DOHH2 (cell line): Measurements from ENCODE around the gene PDE4A.

ENCODE experiments used
- EZH2phosphoT487 ChIP-seq: fragments of 200-600 bp; sonication (generic); IDR thresholded peaks from 2 replicates; pipeline ENCODE4 v1.6.1; 2017; ENCODE audit warnings: borderline replicate concordance, mild to moderate bottlenecking, antibody characterized with exemption, low read length, moderate library complexity, mixed read lengths
- TF ChIP-seq, protein P1 (sequence below): fragments of 200-600 bp; sonication (generic); IDR thresholded peaks from one replicate; pipeline ENCODE4 v1.5.1; 2014; ENCODE audit warnings: antibody characterized with exemption, mild to moderate bottlenecking, low read depth, low read length; ENCODE audit not compliant: poor library complexity, severe bottlenecking

DNA sequence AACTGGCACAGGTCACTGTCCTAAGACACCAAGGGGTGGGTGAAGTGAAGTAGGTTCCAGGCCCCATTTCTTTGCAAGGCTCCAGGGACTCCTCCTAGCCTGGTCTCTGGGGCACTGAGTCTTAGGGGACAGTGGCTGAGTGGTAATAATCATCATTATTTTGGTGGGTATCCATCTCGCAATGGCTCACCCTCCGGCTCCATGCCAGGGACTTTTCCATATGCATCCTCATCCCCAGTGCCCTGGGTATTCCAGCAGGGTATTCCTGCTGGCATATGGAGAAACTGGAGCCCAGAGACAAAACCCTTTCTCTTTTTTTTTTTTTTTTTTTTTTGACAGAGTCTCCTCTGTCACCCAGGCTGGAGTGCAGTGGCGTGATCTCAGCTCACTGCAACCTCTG, 2.5 kb downstream of the PDE4A start:
- TF ChIP-seq, protein P1, sequence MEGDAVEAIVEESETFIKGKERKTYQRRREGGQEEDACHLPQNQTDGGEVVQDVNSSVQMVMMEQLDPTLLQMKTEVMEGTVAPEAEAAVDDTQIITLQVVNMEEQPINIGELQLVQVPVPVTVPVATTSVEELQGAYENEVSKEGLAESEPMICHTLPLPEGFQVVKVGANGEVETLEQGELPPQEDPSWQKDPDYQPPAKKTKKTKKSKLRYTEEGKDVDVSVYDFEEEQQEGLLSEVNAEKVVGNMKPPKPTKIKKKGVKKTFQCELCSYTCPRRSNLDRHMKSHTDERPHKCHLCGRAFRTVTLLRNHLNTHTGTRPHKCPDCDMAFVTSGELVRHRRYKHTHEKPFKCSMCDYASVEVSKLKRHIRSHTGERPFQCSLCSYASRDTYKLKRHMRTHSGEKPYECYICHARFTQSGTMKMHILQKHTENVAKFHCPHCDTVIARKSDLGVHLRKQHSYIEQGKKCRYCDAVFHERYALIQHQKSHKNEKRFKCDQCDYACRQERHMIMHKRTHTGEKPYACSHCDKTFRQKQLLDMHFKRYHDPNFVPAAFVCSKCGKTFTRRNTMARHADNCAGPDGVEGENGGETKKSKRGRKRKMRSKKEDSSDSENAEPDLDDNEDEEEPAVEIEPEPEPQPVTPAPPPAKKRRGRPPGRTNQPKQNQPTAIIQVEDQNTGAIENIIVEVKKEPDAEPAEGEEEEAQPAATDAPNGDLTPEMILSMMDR: no peak
- TF ChIP-seq EZH2phosphoT487: no peak
